ENCODE measurements around the gene PRLH. TPM values are rescaled to one million over a fixed set of nuclear protein-coding genes. Genes with fewer than 3 reads are reported as not detected.

The PRLH gene
- total RNA-seq, 1 donor from 2014 or later = not detected

DNA sequence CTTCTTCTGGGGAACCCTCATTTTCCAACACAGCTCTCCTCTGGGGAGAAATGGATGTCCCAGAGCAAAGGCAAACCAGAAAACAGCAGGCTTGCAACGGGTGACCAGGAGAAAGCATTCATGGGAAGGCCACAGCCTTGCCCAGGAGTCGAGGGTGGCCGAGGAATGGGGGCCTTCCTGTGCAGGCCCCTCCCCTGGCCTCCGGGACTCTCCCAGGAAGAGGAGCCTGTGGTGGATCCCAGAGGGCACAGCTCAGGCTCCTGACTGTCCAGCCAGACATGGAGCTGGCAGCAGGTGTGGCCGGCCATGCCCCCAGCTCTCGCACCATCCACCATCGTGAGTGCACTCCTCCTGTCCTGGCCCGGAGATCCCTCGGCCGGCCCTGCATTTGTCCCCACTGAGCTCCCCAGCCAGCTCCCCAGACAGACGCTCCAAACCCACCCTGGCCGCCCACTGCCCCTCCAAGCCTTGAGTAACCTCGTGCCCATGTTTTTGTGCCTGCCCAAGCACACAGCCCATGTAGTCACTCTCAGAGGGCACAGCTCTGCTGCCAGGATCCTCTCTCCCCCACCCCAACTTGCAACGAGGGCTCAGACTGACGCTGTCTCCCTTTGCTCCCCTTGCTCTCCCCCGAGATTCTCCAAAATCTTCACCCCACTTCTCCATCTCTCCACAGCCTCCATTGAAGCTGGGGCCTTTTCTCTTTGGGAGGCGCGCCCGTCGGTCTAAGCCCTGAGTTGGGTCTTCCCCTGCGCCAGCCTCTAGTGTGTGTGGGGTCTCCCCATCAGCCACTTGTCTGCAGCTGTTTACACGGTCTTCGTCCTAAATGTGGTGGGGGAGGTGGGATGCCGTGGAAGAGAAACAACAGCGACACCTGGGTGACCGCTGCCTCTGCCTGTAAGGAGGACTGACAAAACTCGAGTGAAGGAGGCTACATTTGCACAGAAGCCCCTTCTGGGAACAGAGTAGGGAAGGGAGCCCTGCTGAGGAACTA is 9.8 kb downstream of the PRLH start:
- TF ChIP-seq, protein P1, sequence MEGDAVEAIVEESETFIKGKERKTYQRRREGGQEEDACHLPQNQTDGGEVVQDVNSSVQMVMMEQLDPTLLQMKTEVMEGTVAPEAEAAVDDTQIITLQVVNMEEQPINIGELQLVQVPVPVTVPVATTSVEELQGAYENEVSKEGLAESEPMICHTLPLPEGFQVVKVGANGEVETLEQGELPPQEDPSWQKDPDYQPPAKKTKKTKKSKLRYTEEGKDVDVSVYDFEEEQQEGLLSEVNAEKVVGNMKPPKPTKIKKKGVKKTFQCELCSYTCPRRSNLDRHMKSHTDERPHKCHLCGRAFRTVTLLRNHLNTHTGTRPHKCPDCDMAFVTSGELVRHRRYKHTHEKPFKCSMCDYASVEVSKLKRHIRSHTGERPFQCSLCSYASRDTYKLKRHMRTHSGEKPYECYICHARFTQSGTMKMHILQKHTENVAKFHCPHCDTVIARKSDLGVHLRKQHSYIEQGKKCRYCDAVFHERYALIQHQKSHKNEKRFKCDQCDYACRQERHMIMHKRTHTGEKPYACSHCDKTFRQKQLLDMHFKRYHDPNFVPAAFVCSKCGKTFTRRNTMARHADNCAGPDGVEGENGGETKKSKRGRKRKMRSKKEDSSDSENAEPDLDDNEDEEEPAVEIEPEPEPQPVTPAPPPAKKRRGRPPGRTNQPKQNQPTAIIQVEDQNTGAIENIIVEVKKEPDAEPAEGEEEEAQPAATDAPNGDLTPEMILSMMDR (IDR thresholded peaks at IDR 0.05; ENCODE audit: partially characterized antibody, unreplicated experiment) = no peak
- no peak for DNase-seq
- Mint-ChIP-seq H3K4me3 (ENCODE audit: unreplicated experiment) (no peak overlapping the region), H3K9me3 (ENCODE audit: unreplicated experiment) (no peaks in the 10 kb centered on the region), H3K27me3 (ENCODE audit: unreplicated experiment) (peaks cover 8% of the 10 kb centered on the region), H3K4me1 (ENCODE audit: low read depth, unreplicated experiment) (no peaks in the 10 kb centered on the region), H3K27ac (ENCODE audit: unreplicated experiment) (no peak overlapping the region), H3K36me3 (ENCODE audit: unreplicated experiment) (no peaks in the 10 kb centered on the region)

DNA sequence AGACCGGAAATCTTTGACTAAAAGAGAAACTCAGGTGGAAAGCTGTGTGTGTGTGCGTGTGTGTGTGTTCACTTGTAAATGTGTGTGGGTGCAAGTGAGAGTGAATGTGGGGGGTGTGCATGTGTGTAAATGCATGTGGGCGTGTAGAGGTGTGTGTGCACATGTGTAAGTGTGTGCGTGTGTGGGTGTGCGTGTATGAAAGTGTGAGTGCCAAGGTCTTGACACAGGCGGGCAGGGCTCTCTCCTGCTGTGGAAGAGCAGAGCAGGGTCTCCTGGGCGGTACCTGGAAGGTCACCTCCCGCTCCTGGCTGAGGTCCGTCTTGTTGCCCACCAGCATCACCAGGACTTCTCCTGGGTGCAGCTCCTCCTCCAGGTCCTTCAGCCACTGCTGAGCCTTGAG is 10.6 kb downstream of the PRLH start:
- TF ChIP-seq, protein P1 (IDR thresholded peaks at IDR 0.05; ENCODE audit: partially characterized antibody, unreplicated experiment) = peak; percentile 8
- H3K4me3 Mint-ChIP-seq (ENCODE audit: unreplicated experiment) = no peak overlapping the region
- H3K4me1 Mint-ChIP-seq (ENCODE audit: low read depth, unreplicated experiment) = peaks cover 3% of the 10 kb centered on the region
- no peaks in the 10 kb centered on the region for H3K9me3 Mint-ChIP-seq (ENCODE audit: unreplicated experiment)
- H3K27ac Mint-ChIP-seq (ENCODE audit: unreplicated experiment) = no peak overlapping the region
- no peaks in the 10 kb centered on the region for H3K36me3 Mint-ChIP-seq (ENCODE audit: unreplicated experiment)
- DNase-seq = no peak
- peaks cover 9% of the 10 kb centered on the region for H3K27me3 Mint-ChIP-seq (ENCODE audit: unreplicated experiment)

DNA sequence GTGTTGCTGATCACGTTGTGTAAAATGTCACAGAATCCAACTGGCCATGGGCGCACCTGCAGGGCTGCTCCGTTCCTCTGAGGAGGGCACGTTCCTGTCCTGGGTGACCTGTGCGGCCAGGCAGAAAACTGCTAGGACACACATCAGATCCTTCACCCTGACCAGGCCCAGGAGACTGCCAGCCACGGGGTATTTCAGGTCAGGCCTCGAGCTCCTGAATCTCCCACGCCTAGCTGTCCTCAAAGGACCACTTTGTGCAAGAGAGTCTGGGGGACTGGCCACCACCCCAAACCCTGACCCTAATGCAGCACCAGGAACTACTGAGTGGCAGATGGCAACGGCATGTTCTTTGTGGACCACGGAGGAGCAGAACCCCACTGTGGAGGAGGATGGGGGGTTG is 11.1 kb downstream of the PRLH start:
- Mint-ChIP-seq H3K9me3 (ENCODE audit: unreplicated experiment) (no peaks in the 10 kb centered on the region), H3K27ac (ENCODE audit: unreplicated experiment) (no peak overlapping the region), H3K4me3 (ENCODE audit: unreplicated experiment) (no peak overlapping the region), H3K36me3 (ENCODE audit: unreplicated experiment) (no peaks in the 10 kb centered on the region), H3K4me1 (ENCODE audit: low read depth, unreplicated experiment) (peaks cover 4% of the 10 kb centered on the region), H3K27me3 (ENCODE audit: unreplicated experiment) (peaks cover 9% of the 10 kb centered on the region)
- no peak for DNase-seq
- TF ChIP-seq, protein P1 (IDR thresholded peaks at IDR 0.05; ENCODE audit: partially characterized antibody, unreplicated experiment) = no peak

DNA sequence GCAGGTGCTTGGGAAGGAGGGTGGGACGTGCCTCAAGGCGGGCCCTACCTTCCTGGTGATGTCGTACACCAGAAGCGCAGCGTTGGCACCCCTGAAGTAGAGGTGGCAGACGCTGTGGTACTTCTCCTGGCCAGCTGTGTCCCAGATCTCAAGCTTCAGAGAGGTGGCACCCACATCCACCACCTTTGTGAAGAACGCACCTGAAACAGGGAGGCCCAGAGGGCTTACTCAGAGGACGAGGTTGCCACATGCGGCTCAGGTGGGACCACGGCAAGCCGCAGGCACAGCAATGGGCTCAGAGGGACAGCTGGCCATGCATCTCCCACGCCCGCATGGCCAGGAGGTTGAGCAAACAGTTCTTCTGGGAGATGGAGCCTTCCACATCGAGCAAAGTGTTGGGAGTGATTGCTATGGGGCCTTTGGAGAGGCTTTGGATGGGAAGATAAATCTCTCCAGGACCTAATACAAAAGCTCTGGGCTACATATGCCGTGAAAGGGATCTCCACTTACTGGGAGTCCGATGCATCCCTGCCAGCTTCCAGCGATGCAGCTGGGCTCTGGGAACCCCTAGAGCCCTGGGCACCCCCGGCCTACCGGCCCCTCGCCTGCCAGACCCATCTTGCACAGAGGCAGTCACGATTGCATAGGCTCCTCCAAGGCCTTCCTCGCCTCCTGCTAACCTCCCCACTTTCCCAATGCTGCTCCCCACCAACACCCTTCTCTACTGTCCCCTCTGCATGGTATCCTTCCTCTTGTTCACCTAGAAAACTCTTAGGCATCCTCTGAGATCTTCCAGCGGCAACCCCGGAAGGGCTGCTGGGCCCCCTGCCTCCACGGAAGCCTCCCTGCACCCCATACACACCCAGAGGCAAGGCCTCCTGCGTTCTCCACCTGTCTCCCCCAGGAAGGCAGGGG is 11.8 kb downstream of the PRLH start:
- no peaks in the 10 kb centered on the region for H3K36me3 Mint-ChIP-seq (ENCODE audit: unreplicated experiment)

More for the DNA sequence above, 11.8 kb downstream of the PRLH start:
- peaks cover 9% of the 10 kb centered on the region for H3K27me3 Mint-ChIP-seq (ENCODE audit: unreplicated experiment)
- H3K9me3 Mint-ChIP-seq (ENCODE audit: unreplicated experiment) = no peaks in the 10 kb centered on the region
- H3K27ac Mint-ChIP-seq (ENCODE audit: unreplicated experiment) = no peak overlapping the region
- no peak for DNase-seq
- peaks cover 5% of the 10 kb centered on the region for H3K4me1 Mint-ChIP-seq (ENCODE audit: low read depth, unreplicated experiment)
- no peak overlapping the region for H3K4me3 Mint-ChIP-seq (ENCODE audit: unreplicated experiment)
- TF ChIP-seq, protein P1 (IDR thresholded peaks at IDR 0.05; ENCODE audit: partially characterized antibody, unreplicated experiment) = no peak

All from glutamatergic neuron (in vitro differentiated cells).